Activated naive CD8-positive, alpha-beta T cell (primary cell): ENCODE data around the gene UBAP1.
"Not testable (repeated sequence)": the region's sequence is repeated elsewhere in the genome, so short reads cannot be mapped to it uniquely, and the experiment has no call there.

ENCODE experiments used
- H3K27ac Mint-ChIP-seq: one replicate; pipeline ENCODE4 v1.8.0; 2021; ENCODE audit warnings: mixed read lengths
- H3K27me3 Mint-ChIP-seq: one replicate; pipeline ENCODE4 v1.8.0; 2021; ENCODE audit warnings: mixed read lengths
- H3K36me3 Mint-ChIP-seq: one replicate; pipeline ENCODE4 v1.8.0; 2021; ENCODE audit warnings: mixed read lengths
- H3K4me1 Mint-ChIP-seq: one replicate; pipeline ENCODE4 v1.8.0; 2021; ENCODE audit warnings: low read depth, mixed read lengths
- H3K4me3 Mint-ChIP-seq: one replicate; pipeline ENCODE4 v1.8.0; 2021; ENCODE audit warnings: mild to moderate bottlenecking, mixed read lengths
- H3K9me3 Mint-ChIP-seq: one replicate; pipeline ENCODE4 v1.8.0; 2021; ENCODE audit warnings: low read depth, mixed read lengths

Gene UBAP1

GRCh38 chr9:34254966-34255825 lies 76.4 kb downstream of the UBAP1 start:
- H3K4me1 Mint-ChIP-seq = peaks cover 29% of the 10 kb centered on the region
- H3K27me3 Mint-ChIP-seq = no peaks in the 10 kb centered on the region
- no peaks in the 10 kb centered on the region for H3K36me3 Mint-ChIP-seq
- H3K27ac Mint-ChIP-seq = no peak overlapping the region
- no peaks in the 10 kb centered on the region for H3K9me3 Mint-ChIP-seq
- no peak overlapping the region for H3K4me3 Mint-ChIP-seq

GRCh38 chr9:34256104-34256503 lies 77.3 kb downstream of the UBAP1 start:
- Mint-ChIP-seq H3K4me3 (no peak overlapping the region), H3K36me3 (no peaks in the 10 kb centered on the region), H3K9me3 (no peaks in the 10 kb centered on the region), H3K4me1 (peaks cover 29% of the 10 kb centered on the region), H3K27me3 (no peaks in the 10 kb centered on the region), H3K27ac (peak overlapping the region; percentile 28)

- no peaks in the 10 kb centered on the region for H3K27me3 Mint-ChIP-seq
- H3K9me3 Mint-ChIP-seq = no peaks in the 10 kb centered on the region
- H3K4me3 Mint-ChIP-seq = peak overlapping the region; percentile 10
- peak overlapping the region; percentile 62 for H3K27ac Mint-ChIP-seq
- no peaks in the 10 kb centered on the region for H3K36me3 Mint-ChIP-seq
- peaks cover 29% of the 10 kb centered on the region for H3K4me1 Mint-ChIP-seq
Measured at GRCh38 chr9:34256987-34257585, 78.2 kb downstream of the UBAP1 start.

GRCh38 chr9:34259315-34259714 lies 80.5 kb downstream of the UBAP1 start:
- Mint-ChIP-seq H3K27me3 (no peaks in the 10 kb centered on the region), H3K9me3 (no peaks in the 10 kb centered on the region), H3K4me1 (peaks cover 37% of the 10 kb centered on the region), H3K27ac (peak overlapping the region; percentile 55), H3K4me3 (no peak overlapping the region), H3K36me3 (no peaks in the 10 kb centered on the region)

- H3K36me3 Mint-ChIP-seq = no peaks in the 10 kb centered on the region
- H3K27me3 Mint-ChIP-seq = no peaks in the 10 kb centered on the region
- H3K4me1 Mint-ChIP-seq = peaks cover 16% of the 10 kb centered on the region
- H3K9me3 Mint-ChIP-seq = no peaks in the 10 kb centered on the region
- H3K4me3 Mint-ChIP-seq = no peak overlapping the region
- H3K27ac Mint-ChIP-seq = no peak overlapping the region
Measured at GRCh38 chr9:34262971-34263370, 84.1 kb downstream of the UBAP1 start.

GRCh38 chr9:34267660-34268059 lies 88.8 kb downstream of the UBAP1 start:
- Mint-ChIP-seq H3K9me3 (no peaks in the 10 kb centered on the region), H3K36me3 (peaks cover 2% of the 10 kb centered on the region), H3K4me1 (peaks cover 8% of the 10 kb centered on the region), H3K27ac (no peak overlapping the region), H3K4me3 (no peak overlapping the region), H3K27me3 (no peaks in the 10 kb centered on the region)

GRCh38 chr9:34271265-34272006 lies 92.6 kb downstream of the UBAP1 start:
- no peak overlapping the region for H3K4me3 Mint-ChIP-seq
- no peaks in the 10 kb centered on the region for H3K4me1 Mint-ChIP-seq
- peaks cover 2% of the 10 kb centered on the region for H3K36me3 Mint-ChIP-seq
- no peaks in the 10 kb centered on the region for H3K9me3 Mint-ChIP-seq
- H3K27ac Mint-ChIP-seq = no peak overlapping the region
- no peaks in the 10 kb centered on the region for H3K27me3 Mint-ChIP-seq

- no peaks in the 10 kb centered on the region for H3K9me3 Mint-ChIP-seq
- no peak overlapping the region for H3K27ac Mint-ChIP-seq
- H3K36me3 Mint-ChIP-seq = peaks cover 2% of the 10 kb centered on the region
- no peak overlapping the region for H3K4me3 Mint-ChIP-seq
- peaks cover 1% of the 10 kb centered on the region for H3K4me1 Mint-ChIP-seq
- H3K27me3 Mint-ChIP-seq = no peaks in the 10 kb centered on the region
Measured at GRCh38 chr9:34272101-34272541, 93.3 kb downstream of the UBAP1 start.

- not testable (repeated sequence) for H3K9me3 Mint-ChIP-seq, H3K4me1 Mint-ChIP-seq, H3K27me3 Mint-ChIP-seq, H3K4me3 Mint-ChIP-seq, H3K36me3 Mint-ChIP-seq, H3K27ac Mint-ChIP-seq
Measured at GRCh38 chr9:34273588-34273987, 94.7 kb downstream of the UBAP1 start.

GRCh38 chr9:34275811-34276210 lies 97.0 kb downstream of the UBAP1 start:
- Mint-ChIP-seq H3K9me3 (no peaks in the 10 kb centered on the region), H3K4me3 (no peak overlapping the region), H3K27me3 (no peaks in the 10 kb centered on the region), H3K36me3 (peaks cover 2% of the 10 kb centered on the region), H3K27ac (no peak overlapping the region), H3K4me1 (peaks cover 6% of the 10 kb centered on the region)

- Mint-ChIP-seq H3K9me3 (no peaks in the 10 kb centered on the region), H3K27ac (no peak overlapping the region), H3K4me3 (no peak overlapping the region), H3K36me3 (peaks cover 2% of the 10 kb centered on the region), H3K27me3 (no peaks in the 10 kb centered on the region), H3K4me1 (peaks cover 6% of the 10 kb centered on the region)
Measured at GRCh38 chr9:34276772-34277171, 97.9 kb downstream of the UBAP1 start.

GRCh38 chr9:34279411-34279810 lies 100.6 kb downstream of the UBAP1 start:
- Mint-ChIP-seq H3K27ac (no peak overlapping the region), H3K4me1 (peaks cover 6% of the 10 kb centered on the region), H3K4me3 (no peak overlapping the region), H3K9me3 (no peaks in the 10 kb centered on the region), H3K36me3 (peaks cover 2% of the 10 kb centered on the region), H3K27me3 (peaks cover 2% of the 10 kb centered on the region)

- Mint-ChIP-seq H3K4me3 (no peak overlapping the region), H3K27me3 (peaks cover 2% of the 10 kb centered on the region), H3K27ac (no peak overlapping the region), H3K4me1 (peaks cover 5% of the 10 kb centered on the region), H3K9me3 (no peaks in the 10 kb centered on the region), H3K36me3 (peaks cover 2% of the 10 kb centered on the region)
Measured at GRCh38 chr9:34282096-34282495, 103.3 kb downstream of the UBAP1 start.

- Mint-ChIP-seq H3K4me3 (no peak overlapping the region), H3K4me1 (no peaks in the 10 kb centered on the region), H3K36me3 (no peaks in the 10 kb centered on the region), H3K27me3 (no peaks in the 10 kb centered on the region), H3K27ac (no peak overlapping the region), H3K9me3 (no peaks in the 10 kb centered on the region)
Measured at GRCh38 chr9:34289159-34289558, 110.3 kb downstream of the UBAP1 start.

GRCh38 chr9:34291023-34291422 lies 112.2 kb downstream of the UBAP1 start:
- Mint-ChIP-seq H3K9me3 (no peaks in the 10 kb centered on the region), H3K4me3 (no peak overlapping the region), H3K27ac (no peak overlapping the region), H3K4me1 (no peaks in the 10 kb centered on the region), H3K27me3 (no peaks in the 10 kb centered on the region), H3K36me3 (no peaks in the 10 kb centered on the region)
